ENCODE data around the gene RDM1.

Gene RDM1

DNA sequence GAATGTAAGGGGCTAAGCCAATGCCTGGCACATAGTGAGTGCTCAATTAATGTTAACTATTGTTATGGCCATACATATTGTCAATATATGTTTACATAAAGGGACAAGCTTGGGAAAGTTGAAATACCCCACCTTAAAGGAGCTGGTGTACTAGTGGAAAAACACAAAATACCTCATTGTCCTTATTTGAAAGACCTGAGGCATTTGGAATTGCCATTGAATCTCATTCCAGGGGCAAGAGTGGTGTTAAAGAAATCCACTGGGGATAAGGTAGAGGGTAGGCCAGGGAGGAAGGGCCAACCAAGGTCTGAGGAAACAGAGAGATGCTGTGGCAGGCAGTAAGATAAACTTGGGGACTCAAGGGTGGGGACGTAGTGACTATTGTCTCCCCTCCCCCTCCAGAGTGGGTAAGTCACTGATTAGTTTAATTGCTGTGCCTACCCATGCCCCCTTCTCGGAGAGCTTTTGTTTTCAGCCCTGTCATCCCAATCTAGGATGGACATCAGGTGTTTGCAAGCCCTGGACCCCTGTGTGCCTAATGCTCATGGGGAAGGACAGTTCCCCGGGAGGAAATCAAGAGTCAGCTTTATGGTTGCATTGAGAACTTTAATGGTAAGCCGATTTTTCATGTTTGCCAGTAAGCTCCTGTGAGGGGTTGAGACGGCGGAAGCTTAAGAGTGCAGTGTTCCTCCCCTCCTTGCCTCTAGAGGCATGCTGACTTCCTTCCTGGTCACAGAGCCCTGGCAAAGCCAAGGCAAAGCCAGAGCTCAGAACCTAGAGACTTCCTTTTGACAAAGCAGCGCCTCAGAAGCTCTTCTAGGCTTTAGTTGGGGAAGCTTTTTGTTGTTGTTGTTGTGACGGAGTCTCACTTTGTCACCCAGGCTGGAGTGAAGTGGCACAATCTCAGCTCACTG lies 59.4 kb downstream of the RDM1 start:
- DNase-seq (ENCODE audit: low spot score): peak; percentile 52

DNA sequence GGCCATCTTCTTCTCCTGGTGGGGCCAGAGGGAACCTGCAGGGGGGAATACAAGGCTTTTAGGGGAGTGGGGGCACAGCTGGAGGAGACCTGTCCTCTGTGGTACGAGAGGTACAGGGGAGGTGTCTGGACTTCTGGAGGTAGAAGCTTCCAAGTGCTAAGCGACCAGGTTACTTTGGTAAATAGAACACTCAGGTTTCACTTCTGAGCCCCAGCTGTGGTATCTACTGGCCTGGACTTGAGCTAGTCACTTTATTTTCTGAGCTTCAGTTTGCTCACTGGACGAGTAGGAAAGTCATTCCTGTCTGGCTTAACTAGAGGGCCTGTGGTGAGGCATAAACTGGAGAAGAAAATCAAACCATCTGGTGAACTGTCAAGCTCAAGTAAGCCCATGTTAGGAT lies 61.8 kb downstream of the RDM1 start, which contains the start of gene HEATR9:
HEATR9 (minus strand) TSS at position 155 of the 400 bp plus-strand sequence; CDS start at position 6, 149 bp downstream.
- no peak for DNase-seq (ENCODE audit: low spot score)

Measured in CD4-positive, alpha-beta T cell treated with Interleukin-6 at 100 ng/mL for 8 hours (primary cell).